Activated naive CD8-positive, alpha-beta T cell treated with anti-CD3 and anti-CD28 coated beads, Interleukin-2, amount 50 U/mL, for 16 hours (primary cell): ENCODE data around the gene MARCHF9.

Experiments used
- DNase-seq: peaks from one replicate; pipeline ENCODE4 v3.0.0-alpha.2; 2020; ENCODE audit warnings: low read depth, low spot score

The MARCHF9 gene

GRCh38 chr12:57737467-57738460 lies 17.1 kb upstream of the MARCHF9 start:
- DNase-seq: no peak

- DNase-seq: no peak
These were observed 16.2 kb upstream of the MARCHF9 start, which contains the start of gene AGAP2 for GRCh38 chr12:57738661-57739237. Gene AGAP2 (minus strand): TSS chr12:57738742. CDS start chr12:57738246, 496 bp downstream.

- no peak for DNase-seq
These were observed 15.5 kb upstream of the MARCHF9 start for GRCh38 chr12:57739387-57739786.

- DNase-seq: no peak
These were observed 14.9 kb upstream of the MARCHF9 start for GRCh38 chr12:57739914-57740538.

GRCh38 chr12:57740656-57741412 lies 14.1 kb upstream of the MARCHF9 start:
- DNase-seq: peak; percentile 31

GRCh38 chr12:57741413-57741789 lies 13.5 kb upstream of the MARCHF9 start:
- DNase-seq: no peak

- DNase-seq: peak; percentile 53
These were observed 12.8 kb upstream of the MARCHF9 start for GRCh38 chr12:57741844-57742738.

GRCh38 chr12:57743769-57744168 lies 11.1 kb upstream of the MARCHF9 start:
- no peak for DNase-seq

- DNase-seq: peak; percentile 47
These were observed 10.6 kb upstream of the MARCHF9 start for GRCh38 chr12:57744194-57744776.

GRCh38 chr12:57744777-57745484 lies 10.0 kb upstream of the MARCHF9 start, which contains the start of gene TSPAN31:
Gene TSPAN31 (plus strand): TSS chr12:57745039. CDS start chr12:57745155, 116 bp downstream.
- peak; percentile 91 for DNase-seq

- DNase-seq: no peak
These were observed 9.4 kb upstream of the MARCHF9 start for GRCh38 chr12:57745485-57745881.

GRCh38 chr12:57746025-57746424 lies 8.9 kb upstream of the MARCHF9 start:
- DNase-seq: no peak

GRCh38 chr12:57749061-57749460 lies 5.8 kb upstream of the MARCHF9 start:
- no peak for DNase-seq

GRCh38 chr12:57750561-57751431 lies 4.1 kb upstream of the MARCHF9 start:
- DNase-seq: no peak

GRCh38 chr12:57751432-57751787 lies 3.5 kb upstream of the MARCHF9 start:
- no peak for DNase-seq

GRCh38 chr12:57751788-57752667 lies 2.9 kb upstream of the MARCHF9 start, which contains the start of gene CDK4:
Gene CDK4 (minus strand): TSS chr12:57752310. CDS start chr12:57751717, 593 bp downstream.
- DNase-seq: peak; percentile 96

- DNase-seq: no peak
These were observed 2.3 kb upstream of the MARCHF9 start for GRCh38 chr12:57752668-57753000.
